GDM1 (cell line): ENCODE data around the gene PCGF5.

ENCODE experiments used
- DNase-seq: peaks from one replicate; lab custom pipeline; 2025; lab: John Stamatoyannopoulos, UW

The PCGF5 gene

GRCh38 chr10:91328320-91328984 is 108.0 kb downstream of the PCGF5 start:
- DNase-seq: no peak
